Measurements from ENCODE around the gene PDSS2. TPM values are rescaled to one million over a fixed set of nuclear protein-coding genes. Genes with fewer than 3 reads are reported as not detected.

The PDSS2 gene
- total RNA-seq, 1 donor from 2014 or later, result 19.7 TPM

DNA sequence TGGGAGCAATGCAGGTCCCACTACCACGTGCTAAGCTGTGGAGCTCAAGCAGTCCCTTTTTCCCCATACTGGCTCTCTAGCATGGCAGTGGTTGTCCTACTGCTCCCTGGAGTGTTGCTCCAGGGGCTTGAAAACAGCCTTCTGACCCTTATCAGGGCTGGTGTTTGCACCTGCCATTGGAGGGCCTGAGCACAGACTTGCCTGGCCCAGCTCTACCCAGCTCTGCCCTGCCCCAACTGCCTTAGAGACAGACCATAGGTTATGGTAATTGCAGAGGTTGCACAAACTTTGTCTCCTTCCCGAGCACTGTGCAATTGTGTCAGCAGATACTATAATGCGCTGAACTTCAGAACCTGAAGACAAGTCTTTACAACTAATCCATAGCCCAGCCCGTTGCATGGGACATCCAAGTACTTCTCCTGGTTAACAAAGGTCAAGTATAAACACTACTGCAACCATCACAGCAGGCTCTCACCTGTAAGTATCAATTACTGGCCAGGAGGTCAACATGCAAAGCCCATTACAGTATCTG is 58.7 kb downstream of the PDSS2 start:
- H3K9me3 ChIP-seq (replicated peaks), result peaks cover 46% of the 10 kb centered on the region
- no peak overlapping the region for H3K27ac ChIP-seq (replicated peaks)
- H3K27me3 ChIP-seq (ENCODE audit: low read depth), result no peaks in the 10 kb centered on the region
- TF ChIP-seq, protein P1, sequence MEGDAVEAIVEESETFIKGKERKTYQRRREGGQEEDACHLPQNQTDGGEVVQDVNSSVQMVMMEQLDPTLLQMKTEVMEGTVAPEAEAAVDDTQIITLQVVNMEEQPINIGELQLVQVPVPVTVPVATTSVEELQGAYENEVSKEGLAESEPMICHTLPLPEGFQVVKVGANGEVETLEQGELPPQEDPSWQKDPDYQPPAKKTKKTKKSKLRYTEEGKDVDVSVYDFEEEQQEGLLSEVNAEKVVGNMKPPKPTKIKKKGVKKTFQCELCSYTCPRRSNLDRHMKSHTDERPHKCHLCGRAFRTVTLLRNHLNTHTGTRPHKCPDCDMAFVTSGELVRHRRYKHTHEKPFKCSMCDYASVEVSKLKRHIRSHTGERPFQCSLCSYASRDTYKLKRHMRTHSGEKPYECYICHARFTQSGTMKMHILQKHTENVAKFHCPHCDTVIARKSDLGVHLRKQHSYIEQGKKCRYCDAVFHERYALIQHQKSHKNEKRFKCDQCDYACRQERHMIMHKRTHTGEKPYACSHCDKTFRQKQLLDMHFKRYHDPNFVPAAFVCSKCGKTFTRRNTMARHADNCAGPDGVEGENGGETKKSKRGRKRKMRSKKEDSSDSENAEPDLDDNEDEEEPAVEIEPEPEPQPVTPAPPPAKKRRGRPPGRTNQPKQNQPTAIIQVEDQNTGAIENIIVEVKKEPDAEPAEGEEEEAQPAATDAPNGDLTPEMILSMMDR (IDR thresholded peaks at IDR 0.05; ENCODE audit: borderline replicate concordance), result no peak
- H3K4me3 ChIP-seq, result no peak overlapping the region
- DNase-seq, result no peak
- no peaks in the 10 kb centered on the region for H3K4me1 ChIP-seq
- intact Hi-C loops (cut with micrococcal nuclease), result no loop called here
- peaks cover 25% of the 10 kb centered on the region for H3K36me3 ChIP-seq

DNA sequence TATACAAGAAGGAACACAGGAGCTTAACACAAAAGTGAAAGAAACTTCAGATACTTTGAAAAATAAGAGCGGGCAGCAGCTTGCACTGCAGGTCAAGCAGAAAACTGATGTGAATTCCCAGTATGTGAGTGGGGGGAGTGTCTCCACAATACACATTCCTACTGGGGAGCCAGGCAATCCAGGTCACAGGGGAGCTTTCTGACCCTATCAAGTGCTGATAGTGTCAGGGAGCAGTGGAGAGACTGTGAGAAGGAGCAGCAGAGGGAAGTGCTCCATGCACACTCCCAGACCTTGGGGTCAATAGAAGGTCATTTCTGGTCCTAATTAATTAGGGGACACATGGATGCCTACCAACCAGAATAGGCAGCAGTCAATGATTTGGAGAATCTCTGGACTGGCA is 59.4 kb downstream of the PDSS2 start:
- Histone ChIP-seq H3K27me3 (ENCODE audit: low read depth) (no peaks in the 10 kb centered on the region), H3K4me1 (no peaks in the 10 kb centered on the region), H3K36me3 (peaks cover 21% of the 10 kb centered on the region), H3K27ac (replicated peaks) (no peak overlapping the region), H3K4me3 (no peak overlapping the region), H3K9me3 (replicated peaks) (peaks cover 46% of the 10 kb centered on the region)
- DNase-seq, result no peak
- TF ChIP-seq, protein P1 (IDR thresholded peaks at IDR 0.05; ENCODE audit: borderline replicate concordance), result no peak
- intact Hi-C loops (cut with micrococcal nuclease), result no loop called here

DNA sequence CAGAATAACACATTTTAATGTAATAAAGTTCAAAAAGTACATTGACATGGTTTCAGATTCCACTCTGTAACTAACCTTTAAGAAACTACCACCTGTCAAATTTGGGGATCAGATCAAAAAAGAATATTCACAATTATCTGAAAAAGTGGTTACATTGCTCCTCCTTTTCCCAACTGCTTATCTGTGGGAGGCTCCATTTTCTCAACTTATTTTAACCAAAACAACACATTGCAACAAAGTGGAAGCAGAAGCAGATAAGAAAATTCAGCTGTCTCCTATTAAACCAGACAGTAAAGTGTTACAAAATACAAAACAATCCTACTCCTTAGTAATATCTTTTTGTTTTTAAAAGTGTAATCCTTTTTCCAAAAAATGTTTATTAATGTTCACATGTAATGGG is 61.4 kb downstream of the PDSS2 start:
- Histone ChIP-seq H3K27me3 (ENCODE audit: low read depth) (no peaks in the 10 kb centered on the region), H3K4me1 (no peaks in the 10 kb centered on the region), H3K9me3 (replicated peaks) (peaks cover 48% of the 10 kb centered on the region), H3K36me3 (peaks cover 23% of the 10 kb centered on the region), H3K4me3 (no peak overlapping the region), H3K27ac (replicated peaks) (no peak overlapping the region)
- DNase-seq, result no peak
- TF ChIP-seq, protein P1 (IDR thresholded peaks at IDR 0.05; ENCODE audit: borderline replicate concordance), result no peak
- intact Hi-C loops (cut with micrococcal nuclease), result no loop called here

DNA sequence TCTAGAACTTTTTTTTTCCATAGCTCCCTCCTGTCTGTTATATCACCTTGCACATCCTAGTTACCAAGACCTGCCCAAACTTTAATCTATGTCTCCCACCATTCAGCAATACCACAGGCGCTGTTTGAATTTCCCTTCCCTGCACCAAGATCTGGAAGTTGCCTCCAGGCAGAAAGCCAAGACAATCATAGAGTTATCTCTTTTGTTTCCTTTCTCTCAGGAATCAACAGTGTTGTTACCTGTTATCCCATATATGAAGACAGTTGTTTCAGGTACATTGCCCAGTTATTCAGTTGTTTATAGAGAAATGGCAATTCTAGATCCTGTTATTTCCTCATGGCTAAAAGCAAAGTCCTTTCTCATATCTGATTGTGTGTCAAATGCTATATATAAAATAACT is 63.2 kb downstream of the PDSS2 start:
- TF ChIP-seq, protein P1 (IDR thresholded peaks at IDR 0.05; ENCODE audit: borderline replicate concordance), result no peak
- H3K9me3 ChIP-seq (replicated peaks), result peaks cover 35% of the 10 kb centered on the region
- no peak for DNase-seq
- intact Hi-C loops (cut with micrococcal nuclease), result no loop called here
- H3K4me3 ChIP-seq, result no peak overlapping the region
- no peaks in the 10 kb centered on the region for H3K27me3 ChIP-seq (ENCODE audit: low read depth)
- H3K36me3 ChIP-seq, result peaks cover 19% of the 10 kb centered on the region
- H3K4me1 ChIP-seq, result no peaks in the 10 kb centered on the region
- no peak overlapping the region for H3K27ac ChIP-seq (replicated peaks)

DNA sequence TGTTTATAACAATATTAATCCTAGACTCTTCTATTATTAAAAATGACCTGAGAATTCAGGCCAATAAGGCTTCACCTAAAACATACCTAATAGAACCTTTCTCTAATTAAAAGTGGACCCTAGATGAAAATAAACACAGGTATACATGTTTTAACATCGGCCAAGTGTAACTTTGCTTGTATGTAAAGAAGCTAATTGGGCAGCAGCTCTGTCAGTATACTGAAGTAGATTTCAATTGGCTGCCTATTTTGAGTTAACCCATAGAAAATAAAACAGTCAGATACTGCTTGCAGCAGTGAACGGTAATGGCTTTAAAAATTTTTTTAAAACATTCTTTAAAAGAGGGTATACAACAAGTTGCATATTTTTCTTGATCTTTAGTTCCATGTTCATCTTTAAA is 67.3 kb downstream of the PDSS2 start:
- intact Hi-C loops (cut with micrococcal nuclease), result no loop called here
- Histone ChIP-seq H3K27me3 (ENCODE audit: low read depth) (no peaks in the 10 kb centered on the region), H3K4me1 (no peaks in the 10 kb centered on the region), H3K36me3 (peaks cover 17% of the 10 kb centered on the region), H3K9me3 (replicated peaks) (peaks cover 29% of the 10 kb centered on the region), H3K27ac (replicated peaks) (no peak overlapping the region), H3K4me3 (no peak overlapping the region)
- TF ChIP-seq, protein P1 (IDR thresholded peaks at IDR 0.05; ENCODE audit: borderline replicate concordance), result no peak
- no peak for DNase-seq
